Loucy (cell line): ENCODE measurements around the gene TEKT1.

Source experiments
- CTCF ChIP-seq: fragments of 200-600 bp; sonication (generic); conservative IDR thresholded peaks from 2 replicates; pipeline ENCODE4 v1.5.1; 2014; ENCODE audit warnings: mild to moderate bottlenecking, antibody characterized with exemption, low read length
- EZH2phosphoT487 ChIP-seq: fragments of 200-600 bp; IDR thresholded peaks from 2 replicates; pipeline ENCODE4 v1.6.1; 2018; ENCODE audit warnings: antibody characterized with exemption, mild to moderate bottlenecking, moderate library complexity, borderline replicate concordance

GRCh38 chr17:6853764-6854442, 22.4 kb upstream of the TEKT1 start:
- TF ChIP-seq CTCF: no peak
- no peak for TF ChIP-seq EZH2phosphoT487
